HG03520 (cell line): ENCODE results near the gene PELI3.
"Not testable (repeated sequence)": the region's sequence is repeated elsewhere in the genome, so short reads cannot be mapped to it uniquely, and the experiment has no call there.

Experiments
- ATAC-seq: cut with Tn5 transposase; IDR thresholded peaks from one replicate; pipeline ENCODE4 v1.9.1; 2021; ENCODE audit warnings: mild to moderate bottlenecking, moderate library complexity; ENCODE audit not compliant: unreplicated experiment

Gene PELI3

DNA sequence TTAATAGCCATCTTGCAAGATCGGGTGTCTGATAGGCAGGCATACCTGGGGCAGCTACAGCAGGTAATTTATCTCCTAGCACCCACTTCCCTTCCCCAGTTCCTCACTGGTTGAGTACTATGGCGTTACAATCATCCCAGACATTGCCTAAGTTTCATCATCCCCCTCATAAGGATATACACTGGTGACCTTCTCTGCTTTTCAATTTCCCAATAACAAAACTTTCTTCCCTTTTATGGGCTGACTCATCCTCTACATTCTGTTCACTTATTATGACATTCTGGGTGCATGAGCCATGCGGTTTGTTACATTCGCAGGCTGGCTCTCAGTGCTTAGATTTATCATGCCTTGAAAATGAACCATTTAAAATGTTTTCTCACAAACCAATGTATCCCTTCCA is 23.1 kb upstream of the PELI3 start:
- no peak for ATAC-seq

DNA sequence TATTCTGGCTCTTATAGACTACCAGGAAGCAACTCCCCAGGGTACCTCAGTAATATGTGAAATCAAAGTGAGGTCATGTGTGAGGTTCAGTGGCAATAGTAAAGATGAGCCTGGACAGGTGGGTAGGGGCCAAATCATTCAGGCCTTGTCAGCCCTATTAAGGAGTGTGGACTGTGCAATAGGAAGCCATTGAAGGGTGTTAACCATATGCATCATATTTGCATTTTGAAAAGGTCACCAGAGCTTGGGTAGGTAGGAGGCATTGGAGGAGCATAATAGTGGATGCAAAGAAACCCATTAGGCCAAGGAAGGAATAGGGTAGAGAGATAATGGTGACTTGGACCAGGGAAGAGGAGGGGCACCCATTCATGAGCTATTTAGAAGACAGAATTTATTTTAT is 19.7 kb upstream of the PELI3 start:
- no peak for ATAC-seq

GRCh38 chr11:66448523-66448922 is 18.2 kb upstream of the PELI3 start:
- no peak for ATAC-seq

- no peak for ATAC-seq
Measured at GRCh38 chr11:66450560-66450959, 16.1 kb upstream of the PELI3 start.

GRCh38 chr11:66451663-66452062 is 15.0 kb upstream of the PELI3 start:
- ATAC-seq = no peak

- no peak for ATAC-seq
Measured at GRCh38 chr11:66454247-66454646, 12.5 kb upstream of the PELI3 start.

- ATAC-seq = no peak
Measured at GRCh38 chr11:66454828-66455227, 11.9 kb upstream of the PELI3 start.

GRCh38 chr11:66457826-66458225 is 8.9 kb upstream of the PELI3 start:
- no peak for ATAC-seq

DNA sequence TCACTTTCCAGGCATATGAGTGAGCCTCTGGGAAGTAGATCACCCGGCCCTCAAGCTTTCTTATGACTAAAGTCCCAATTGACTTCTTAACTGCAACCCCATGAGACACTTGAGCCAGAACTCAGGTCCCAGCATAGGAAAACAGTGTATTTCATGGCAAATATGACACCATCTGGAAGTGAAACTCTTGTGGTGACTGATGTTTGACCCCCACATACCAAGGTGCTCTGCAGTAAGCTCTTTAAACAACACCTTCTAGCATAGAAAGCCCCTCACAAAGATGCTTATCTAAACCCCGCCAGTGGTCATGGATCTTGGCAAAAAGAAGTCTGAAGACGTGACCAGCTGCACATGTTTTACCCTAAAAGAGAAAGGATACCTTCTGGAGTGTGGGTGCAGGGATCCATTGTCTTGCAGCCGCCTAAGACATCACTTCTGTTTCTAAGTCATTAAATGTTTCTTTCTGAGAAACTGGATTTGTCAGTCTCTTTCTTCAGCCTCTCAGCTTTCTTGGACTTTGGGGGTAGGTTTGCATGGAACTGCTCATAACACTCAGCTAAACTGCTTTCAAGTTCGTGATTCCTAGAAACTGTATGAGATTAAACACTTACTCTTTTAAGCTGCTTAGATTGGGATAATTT is 7.4 kb upstream of the PELI3 start:
- ATAC-seq = no peak

DNA sequence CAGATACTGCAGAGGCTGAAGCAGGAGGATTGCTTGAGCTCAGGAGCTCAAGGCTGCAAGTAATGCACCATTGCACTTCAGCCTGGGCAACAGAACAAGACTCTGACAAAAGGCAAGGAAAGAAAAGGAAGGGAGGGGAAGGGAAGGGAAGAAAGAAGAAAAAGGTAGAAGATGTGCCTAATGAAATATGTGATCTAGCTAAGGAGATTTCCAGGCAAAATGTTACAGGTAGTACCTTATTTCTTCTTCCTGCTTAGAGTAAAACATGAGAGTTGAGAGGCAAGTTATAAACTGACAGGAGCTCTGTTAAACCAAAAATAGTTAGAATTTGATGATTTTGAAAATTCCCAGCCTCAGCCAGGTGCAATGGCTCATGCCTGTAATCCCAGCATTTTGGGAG is 4.7 kb upstream of the PELI3 start:
- ATAC-seq = no peak

GRCh38 chr11:66462911-66463310 is 3.8 kb upstream of the PELI3 start:
- ATAC-seq = no peak

- not testable (repeated sequence) for ATAC-seq
Measured at GRCh38 chr11:66464116-66464515, 2.6 kb upstream of the PELI3 start.

GRCh38 chr11:66464916-66465315 is 1.8 kb upstream of the PELI3 start:
- ATAC-seq = no peak

DNA sequence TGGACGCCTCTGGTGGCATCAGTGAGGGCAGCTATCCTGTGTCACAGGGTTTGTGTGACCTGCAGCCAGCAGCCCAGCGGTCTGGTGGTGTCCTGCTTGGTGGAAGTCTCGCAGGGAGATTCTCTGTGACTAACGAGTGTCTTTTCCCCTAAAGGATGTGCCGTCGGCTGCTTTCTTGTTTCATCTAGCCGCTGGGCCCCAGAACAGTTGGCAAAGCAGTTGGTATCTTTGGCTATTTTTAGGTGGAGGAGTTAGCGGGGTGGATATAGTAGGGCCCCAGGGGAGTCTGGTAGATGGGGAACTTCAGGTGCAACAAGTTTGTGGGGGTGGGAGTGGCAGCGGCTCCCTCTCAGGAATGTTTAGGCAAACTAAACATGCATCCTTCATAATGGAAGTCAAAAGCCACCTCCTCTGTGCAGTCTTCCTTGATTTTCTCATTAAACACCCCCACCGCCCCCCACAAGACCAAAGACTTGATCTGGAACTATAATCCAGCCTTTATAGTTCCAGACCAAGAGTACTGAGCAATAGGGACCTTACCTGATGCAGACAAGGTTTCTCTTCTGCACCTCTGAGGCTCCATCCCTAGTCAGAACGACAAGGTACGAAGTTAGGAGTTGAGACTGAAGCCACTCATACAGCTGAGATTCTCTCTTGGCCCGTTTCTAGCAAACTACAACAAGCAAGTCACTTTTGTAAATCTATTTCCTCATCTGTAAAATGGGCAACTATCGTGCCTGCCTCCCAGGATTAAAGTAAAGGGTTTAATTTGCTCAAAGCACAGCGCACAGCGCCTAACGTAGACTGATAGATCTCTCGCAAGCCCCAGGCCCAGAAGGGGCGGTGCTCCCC is 1.1 kb upstream of the PELI3 start:
- no peak for ATAC-seq

GRCh38 chr11:66467034-66467659 is 442 bp downstream of the PELI3 start:
- peak; percentile 40 for ATAC-seq

GRCh38 chr11:66467756-66468155 is 1.1 kb downstream of the PELI3 start:
- no peak for ATAC-seq

DNA sequence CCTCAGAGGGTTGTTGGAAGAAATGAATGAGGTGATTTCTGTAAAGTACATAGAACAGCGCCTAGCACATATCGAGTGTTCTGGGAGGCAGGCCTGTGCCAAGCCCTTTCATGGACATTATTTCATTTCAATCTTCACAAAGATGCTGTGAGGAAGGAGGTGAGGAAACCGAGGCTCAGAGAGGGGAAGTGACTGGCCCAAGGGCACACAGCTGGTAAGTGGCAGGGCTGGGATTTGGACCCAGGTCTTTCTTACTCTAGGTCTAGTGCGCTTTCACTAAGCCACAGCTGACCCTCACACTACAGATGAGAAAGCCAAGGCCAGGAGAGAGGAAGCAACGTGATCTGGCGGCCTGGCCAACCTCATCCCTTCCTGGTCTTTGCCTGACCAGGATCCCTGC is 2.0 kb downstream of the PELI3 start:
- ATAC-seq = no peak

DNA sequence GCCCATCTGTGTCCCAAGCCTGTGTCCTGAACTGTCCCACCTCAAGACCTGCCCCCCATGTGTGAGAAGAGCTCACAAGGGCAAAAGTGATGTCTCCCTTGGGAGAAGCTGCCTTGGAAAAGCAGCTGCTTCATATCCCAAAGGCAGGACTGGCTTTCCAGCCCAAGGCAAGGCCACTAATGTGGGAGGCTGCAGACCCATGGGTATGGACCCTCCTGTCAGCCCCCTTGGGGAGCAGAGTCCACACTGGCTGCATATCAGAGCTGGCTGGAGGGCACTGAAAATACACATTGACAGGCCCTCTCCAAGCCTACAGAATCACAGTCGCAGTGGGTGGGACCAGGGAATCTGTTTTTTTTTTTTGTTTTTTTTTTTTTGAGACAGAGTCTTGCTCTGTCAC is 2.7 kb downstream of the PELI3 start:
- no peak for ATAC-seq

GRCh38 chr11:66470015-66470414 is 3.3 kb downstream of the PELI3 start:
- ATAC-seq = no peak

DNA sequence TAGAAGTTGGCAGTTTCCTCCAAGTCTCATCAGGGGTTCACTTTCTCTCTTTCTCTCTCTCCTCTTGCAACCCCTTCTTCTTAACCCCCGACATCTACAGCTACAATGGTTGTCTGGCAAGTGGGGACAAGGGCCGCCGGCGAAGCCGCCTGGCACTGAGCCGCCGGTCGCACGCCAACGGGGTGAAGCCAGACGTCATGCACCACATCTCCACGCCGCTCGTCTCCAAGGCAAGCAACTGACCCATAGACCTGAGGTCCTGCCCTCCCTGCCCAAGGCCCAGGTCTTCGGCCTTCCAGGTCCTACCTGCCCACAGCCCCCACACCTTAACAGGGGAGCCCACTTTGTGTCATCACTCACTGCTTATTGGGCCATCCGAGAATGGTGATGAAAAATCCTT is 4.4 kb downstream of the PELI3 start:
- ATAC-seq = no peak

GRCh38 chr11:66472054-66472453 is 5.3 kb downstream of the PELI3 start:
- ATAC-seq = no peak

GRCh38 chr11:66473167-66473566 is 6.5 kb downstream of the PELI3 start:
- ATAC-seq = no peak
